Measurements from ENCODE around the gene TUBA4A. TPM values are rescaled to one million over a fixed set of nuclear protein-coding genes. Genes with fewer than 3 reads are reported as not detected.

The TUBA4A gene
- polyA plus RNA-seq, 1 donor (not counting 4 experiments of a cell fraction or from before 2014, with no cell fraction given): 524 TPM

- H3K36me3 ChIP-seq (ENCODE audit: control insufficient read depth in 2 of 2, extremely low read depth in 1 of 2, insufficient read depth in 2 of 2, low read length in 2 of 2): no peaks in the 10 kb centered on the region
- FAIRE-seq: peak; percentile 97
Measured at GRCh38 chr2:219274361-219274921, 20.7 kb upstream of the TUBA4A start.

GRCh38 chr2:219273937-219274336 is 20.2 kb upstream of the TUBA4A start:
- peak overlapping the region; percentile 4 to 65 (median 64) for H3K4me3 ChIP-seq (ENCODE audit: control insufficient read depth in 2 of 3, extremely low read depth in 1 of 3, insufficient read depth in 2 of 3, low read depth in 1 of 3, low read length in 3 of 3)
- no peaks in the 10 kb centered on the region for H3K9me1 ChIP-seq (ENCODE audit: control insufficient read depth, extremely low read depth, insufficient read depth, low read length)
- H2AFZ ChIP-seq (ENCODE audit: control insufficient read depth, low read length): peak overlapping the region; percentile 50
- H3K36me3 ChIP-seq (ENCODE audit: control insufficient read depth in 2 of 2, extremely low read depth in 1 of 2, insufficient read depth in 2 of 2, low read length in 2 of 2): no peaks in the 10 kb centered on the region
- dilution Hi-C loops (cut with MboI; ENCODE audit: extremely low pct_ligation_motif_present, low sequenced_read_pairs): no loop called here
- TF ChIP-seq EZH2 (IDR thresholded peaks at IDR 0.05; ENCODE audit: low read length): no peak
- TF ChIP-seq CTCF (optimal IDR thresholded peaks at IDR 0.05 in 1 of 3, IDR thresholded peaks at IDR 0.05 in 1 of 3, conservative IDR thresholded peaks at IDR 0.05 in 1 of 3; ENCODE audit: extremely low read depth in 1 of 3, insufficient read depth in 2 of 3, low read length in 3 of 3): no peak
- H3K9me3 ChIP-seq (ENCODE audit: control insufficient read depth, low read depth, low read length): no peaks in the 10 kb centered on the region
- H3K4me1 ChIP-seq (ENCODE audit: control insufficient read depth, extremely low read depth, insufficient read depth, low read length): peaks cover 57% of the 10 kb centered on the region
- H3K79me2 ChIP-seq (ENCODE audit: control insufficient read depth, insufficient read depth, low read length): no peaks in the 10 kb centered on the region
- peak; percentile 93 for FAIRE-seq
- H3K27me3 ChIP-seq (ENCODE audit: control insufficient read depth, extremely low read depth, insufficient read depth, low read length): no peaks in the 10 kb centered on the region
- H3K4me2 ChIP-seq (ENCODE audit: control insufficient read depth, extremely low read depth, insufficient read depth, low read depth, low read length): peak overlapping the region; percentile 88
- peak overlapping the region; percentile 96 for H3K9ac ChIP-seq (ENCODE audit: control insufficient read depth, extremely low read depth, insufficient read depth, low read length)
- DNase-seq (ENCODE audit: low read depth, low spot score): peak; percentile 96
- H3K27ac ChIP-seq (ENCODE audit: control insufficient read depth, insufficient read depth, low read length): peak overlapping the region; percentile 100
- H4K20me1 ChIP-seq (ENCODE audit: control insufficient read depth, extremely low read depth, insufficient read depth, low read length): no peaks in the 10 kb centered on the region

More at GRCh38 chr2:219274361-219274921, 20.7 kb upstream of the TUBA4A start:
- no peaks in the 10 kb centered on the region for H4K20me1 ChIP-seq (ENCODE audit: control insufficient read depth, extremely low read depth, insufficient read depth, low read length)
- peak overlapping the region; percentile 4 to 65 (median 64) for H3K4me3 ChIP-seq (ENCODE audit: control insufficient read depth in 2 of 3, extremely low read depth in 1 of 3, insufficient read depth in 2 of 3, low read depth in 1 of 3, low read length in 3 of 3)
- no peaks in the 10 kb centered on the region for H3K9me3 ChIP-seq (ENCODE audit: control insufficient read depth, low read depth, low read length)
- peak overlapping the region; percentile 88 for H3K4me2 ChIP-seq (ENCODE audit: control insufficient read depth, extremely low read depth, insufficient read depth, low read depth, low read length)
- H3K9ac ChIP-seq (ENCODE audit: control insufficient read depth, extremely low read depth, insufficient read depth, low read length): peak overlapping the region; percentile 96
- no peak overlapping the region for H2AFZ ChIP-seq (ENCODE audit: control insufficient read depth, low read length)
- no peak for TF ChIP-seq CTCF (optimal IDR thresholded peaks at IDR 0.05 in 1 of 3, IDR thresholded peaks at IDR 0.05 in 1 of 3, conservative IDR thresholded peaks at IDR 0.05 in 1 of 3; ENCODE audit: extremely low read depth in 1 of 3, insufficient read depth in 2 of 3, low read length in 3 of 3)
- no peak for TF ChIP-seq EZH2 (IDR thresholded peaks at IDR 0.05; ENCODE audit: low read length)
- dilution Hi-C loops (cut with MboI; ENCODE audit: extremely low pct_ligation_motif_present, low sequenced_read_pairs): no loop called here
- peak; percentile 96 for DNase-seq (ENCODE audit: low read depth, low spot score)
- H3K9me1 ChIP-seq (ENCODE audit: control insufficient read depth, extremely low read depth, insufficient read depth, low read length): no peaks in the 10 kb centered on the region
- peak overlapping the region; percentile 100 for H3K27ac ChIP-seq (ENCODE audit: control insufficient read depth, insufficient read depth, low read length)
- H3K79me2 ChIP-seq (ENCODE audit: control insufficient read depth, insufficient read depth, low read length): no peaks in the 10 kb centered on the region
- peaks cover 54% of the 10 kb centered on the region for H3K4me1 ChIP-seq (ENCODE audit: control insufficient read depth, extremely low read depth, insufficient read depth, low read length)
- no peaks in the 10 kb centered on the region for H3K27me3 ChIP-seq (ENCODE audit: control insufficient read depth, extremely low read depth, insufficient read depth, low read length)

All from keratinocyte (primary cell).